Measurements from ENCODE around the gene HAUS7. TPM values are rescaled to one million over a fixed set of nuclear protein-coding genes. Genes with fewer than 3 reads are reported as not detected.

Gene HAUS7
- total and polyA plus RNA-seq, 2 experiments from 2014 or later: 59.8 to 77.9 TPM

GRCh38 chrX:153412746-153413720 is 57.3 kb downstream of the HAUS7 start:
- DNase-seq (ENCODE audit: low spot score) (no peak), ATAC-seq (no peak)
- Histone ChIP-seq H3K9me2 (ENCODE audit: insufficient read depth) (no peaks in the 10 kb centered on the region), H3K4me1 (ENCODE audit: insufficient read depth) (no peaks in the 10 kb centered on the region), H2AFZ (no peak overlapping the region), H3K27ac (ENCODE audit: low read depth) (no peak overlapping the region), H3K27me3 (ENCODE audit: insufficient read depth) (peaks cover 19% of the 10 kb centered on the region; the same call in 1 of the 2 replicates), H3K36me3 (ENCODE audit: insufficient read depth) (no peaks in the 10 kb centered on the region), H3K4me3 (no peak overlapping the region), H3K79me2 (replicated peaks; ENCODE audit: insufficient read depth) (no peaks in the 10 kb centered on the region), H3F3A (replicated peaks; ENCODE audit: low read depth) (no peaks in the 10 kb centered on the region), H3K4me2 (no peak overlapping the region), H4K20me1 (replicated peaks; ENCODE audit: insufficient read depth) (no peaks in the 10 kb centered on the region)
- Mint-ChIP-seq H3K9me3 (no peaks in the 10 kb centered on the region), H3K27ac (no peak overlapping the region), H3K36me3 (ENCODE audit: low read depth) (no peaks in the 10 kb centered on the region), H3K4me1 (peaks cover 16% of the 10 kb centered on the region), H3K27me3 (ENCODE audit: insufficient read depth, low read depth, poor library complexity) (peaks cover 15% of the 10 kb centered on the region), H3K4me3 (peak overlapping the region; percentile 56; the same call in 1 of the 3 replicates)
- no peak for TF ChIP-seq STAT1 (IDR thresholded peaks at IDR 0.05; ENCODE audit: unreplicated experiment)
- peak; percentile 19 to 40; a peak in 2 of 4 replicates for TF ChIP-seq CTCF (conservative IDR thresholded peaks at IDR 0.05; ENCODE audit: low read depth in 2 of 2)
- TF ChIP-seq EZH2 (IDR thresholded peaks at IDR 0.05; ENCODE audit: low read depth, unreplicated experiment): no peak

- ATAC-seq (no peak), DNase-seq (ENCODE audit: low spot score) (no peak)
- Mint-ChIP-seq H3K9me3 (no peaks in the 10 kb centered on the region), H3K27ac (no peak overlapping the region), H3K36me3 (ENCODE audit: low read depth) (no peaks in the 10 kb centered on the region), H3K4me3 (peak overlapping the region; percentile 56), H3K4me1 (peaks cover 8% of the 10 kb centered on the region), H3K27me3 (ENCODE audit: insufficient read depth, low read depth, poor library complexity) (peaks cover 18% of the 10 kb centered on the region)
- H3K27me3 ChIP-seq (ENCODE audit: insufficient read depth): peaks cover 19% of the 10 kb centered on the region; the same call in 1 of the 2 replicates
- no peak overlapping the region for H3K27ac ChIP-seq (ENCODE audit: low read depth)
- no peaks in the 10 kb centered on the region for H3F3A ChIP-seq (replicated peaks; ENCODE audit: low read depth)
- H3K79me2 ChIP-seq (replicated peaks; ENCODE audit: insufficient read depth): no peaks in the 10 kb centered on the region
- no peaks in the 10 kb centered on the region for H3K4me1 ChIP-seq (ENCODE audit: insufficient read depth)
- peak overlapping the region; percentile 53 for H3K4me3 ChIP-seq
- 0 out of 2 replicates have a peak overlapping the region, but pooled peaks have one; percentile 38 for H2AFZ ChIP-seq
- H3K36me3 ChIP-seq (ENCODE audit: insufficient read depth): no peaks in the 10 kb centered on the region
- peak overlapping the region; percentile 75 for H3K4me2 ChIP-seq
- no peaks in the 10 kb centered on the region for H4K20me1 ChIP-seq (replicated peaks; ENCODE audit: insufficient read depth)
- no peaks in the 10 kb centered on the region for H3K9me2 ChIP-seq (ENCODE audit: insufficient read depth)
- TF ChIP-seq ETS1 (IDR thresholded peaks at IDR 0.05) (no peak), CTCF (conservative IDR thresholded peaks at IDR 0.05; ENCODE audit: low read depth in 2 of 2) (no peak), STAT1 (IDR thresholded peaks at IDR 0.05; ENCODE audit: unreplicated experiment) (no peak), REST (IDR thresholded peaks at IDR 0.05; ENCODE audit: unreplicated experiment) (no peak), NANOG (IDR thresholded peaks at IDR 0.05; ENCODE audit: borderline replicate concordance) (no peak)
Measured at GRCh38 chrX:153411988-153412574, 58.3 kb downstream of the HAUS7 start.

Measured in GM23338 (cell line).